K562 (cell line): Measurements from ENCODE around the gene DET1. TPM values are rescaled to one million over a fixed set of nuclear protein-coding genes. Genes with fewer than 3 reads are reported as not detected.
A peak's percentile ranks its signal among the peaks of the same experiment; 100 is the strongest.

Experiments used
- ATAC-seq: fragments of 200-7000 bp; cut with Tn5 transposase; 3 replicates; pipeline ENCODE4 v1.9.1; 2020; ENCODE audit warnings: moderate library complexity
- BruUV-seq: library from RNA; stranded (reverse); fragments of 400-500 nt; replicated peaks from 2 replicates; lab custom pipeline; 2021; lab: Mats Ljungman, UMichigan
- CTCF ChIA-PET: fragments of 300-600 bp; formaldehyde crosslinking; extraction: SDS; loops from one replicate; lab custom pipeline; 2021; ENCODE audit warnings: low intra/inter-chr PET ratio; lab: Yijun Ruan, JAX
- POLR2A ChIA-PET: fragments of 300-600, 350-650 bp; sonication (Branson Sonifier 250); formaldehyde crosslinking; extraction: SDS; loops from one replicate; lab custom pipeline; 2021; ENCODE audit warnings: antibody characterized with exemption, inconsistent platforms; lab: Yijun Ruan, JAX
- DNase-seq, 4 experiments: peaks; one replicate each; pipeline versions ENCODE4 v3.0.0 to v3.0.0-alpha.2; 2011 to 2018; ENCODE audit warnings: low spot score in 3 of 4, mixed read lengths in 3 of 4; ENCODE audit errors: extremely low read depth in 1 of 4
- FAIRE-seq: peaks from 2 replicates; lab custom pipeline; 2011; peaks lifted over from hg19 to GRCh38; lab: Jason Lieb, UNC
- H2AFZ ChIP-seq: 2 replicates; pipeline ENCODE4 v1.6.0; 2011; ENCODE audit warnings: low read depth, low read length, control low read depth, inconsistent platforms
- H3K27ac ChIP-seq: fragments of 200-600 bp; 3 replicates; pipeline ENCODE4 v1.8.0; 2011; ENCODE audit warnings: low read depth, mild to moderate bottlenecking, control low read depth, inconsistent platforms, low read length, moderate library complexity, mixed read lengths; ENCODE audit errors: extremely low read depth
- H3K27me3 ChIP-seq, 2 experiments: fragments of 300-600 bp in 1 of 2; 2 replicates in 1 of 2; 3 replicates in 1 of 2; pipeline versions ENCODE4 v1.6.0 to v1.8.0; 2011; ENCODE audit warnings: inconsistent platforms in 2 of 2, low read length in 2 of 2, mild to moderate bottlenecking in 1 of 2, mixed read lengths in 1 of 2, moderate library complexity in 1 of 2; ENCODE audit not compliant: control insufficient read depth in 2 of 2, insufficient read depth in 2 of 2
- H3K36me3 ChIP-seq: fragments of 300-600 bp; 3 replicates; pipeline ENCODE4 v1.8.0; 2011; ENCODE audit warnings: mild to moderate bottlenecking, low read length, inconsistent platforms; ENCODE audit not compliant: control insufficient read depth, insufficient read depth
- H3K4me1 ChIP-seq, 2 experiments: fragments of 200-600 bp in 1 of 2; replicated peaks in 1 of 2; 2 replicates in 1 of 2; 3 replicates in 1 of 2; pipeline versions ENCODE4 v1.5.1 to v1.8.0; 2011; ENCODE audit warnings: inconsistent platforms in 2 of 2, low read length in 2 of 2, mild to moderate bottlenecking in 1 of 2, mixed read lengths in 1 of 2, moderate library complexity in 1 of 2; ENCODE audit not compliant: control insufficient read depth in 2 of 2, insufficient read depth in 2 of 2
- H3K4me2 ChIP-seq: 2 replicates; pipeline ENCODE4 v1.6.1; 2011; ENCODE audit warnings: low read length, control low read depth, inconsistent platforms, mixed read lengths; ENCODE audit not compliant: insufficient read depth
- H3K4me3 ChIP-seq: fragments of 200-600 bp; sonication (generic), shearing (Covaris generic); 2 replicates; pipeline ENCODE4 v1.5.1; 2016; ENCODE audit warnings: control low read depth, inconsistent platforms
- H3K79me2 ChIP-seq: fragments of 200-600 bp; 3 replicates; pipeline ENCODE4 v1.8.0; 2011; ENCODE audit warnings: low read length, inconsistent platforms; ENCODE audit not compliant: control insufficient read depth, insufficient read depth
- H3K9ac ChIP-seq, 2 experiments: 2 replicates each; pipeline versions ENCODE4 v1.6.0 to v1.6.1; 2011; ENCODE audit warnings: low read depth in 2 of 2, low read length in 2 of 2, control low read depth in 1 of 2, inconsistent platforms in 1 of 2, mild to moderate bottlenecking in 1 of 2, mixed read lengths in 1 of 2; ENCODE audit not compliant: insufficient read depth in 1 of 2
- H3K9me1 ChIP-seq: one replicate; pipeline ENCODE4 v1.6.0; 2011; ENCODE audit warnings: inconsistent platforms, mild to moderate bottlenecking, low read length, moderate library complexity; ENCODE audit not compliant: control insufficient read depth, insufficient read depth
- H3K9me3 ChIP-seq: replicated peaks from 2 replicates; pipeline ENCODE4 v1.5.1; 2011; ENCODE audit warnings: low read depth, low read length, inconsistent platforms; ENCODE audit not compliant: control insufficient read depth, insufficient read depth
- H4K20me1 ChIP-seq: replicated peaks from 2 replicates; pipeline ENCODE4 v1.6.1; 2011; ENCODE audit warnings: low read length, inconsistent platforms, mixed read lengths; ENCODE audit not compliant: control insufficient read depth, insufficient read depth
- ATF4 ChIP-seq: fragments of 450-650 bp; formaldehyde crosslinking; IDR thresholded peaks from 2 replicates; pipeline ENCODE4 v1.4.0; 2022; ENCODE audit warnings: mild to moderate bottlenecking, moderate library complexity
- CBFA2T3 ChIP-seq: fragments of 450-650 bp; IDR thresholded peaks from 2 replicates; pipeline ENCODE4 v1.6.1; 2017
- DDX20 ChIP-seq: fragments of 450-650 bp; IDR thresholded peaks from 2 replicates; pipeline ENCODE4 v1.6.1; 2016; ENCODE audit warnings: missing genetic modification characterization, low read depth, mild to moderate bottlenecking, missing compliant biosample characterization, moderate library complexity
- DLX4 ChIP-seq: fragments of 250-450 bp; sonication (Bioruptor Pico); IDR thresholded peaks from 2 replicates; pipeline ENCODE4 v1.6.1; 2021; ENCODE audit warnings: mild to moderate bottlenecking
- ILF3 ChIP-seq: fragments of 450-650 bp; IDR thresholded peaks from 2 replicates; pipeline ENCODE4 v1.6.1; 2018; ENCODE audit warnings: antibody characterized with exemption, mild to moderate bottlenecking, moderate library complexity, borderline replicate concordance
- JUN ChIP-seq, 2 experiments: sonication (generic) in 1 of 2; formaldehyde crosslinking in 1 of 2; IDR thresholded peaks; 2 replicates each; pipeline versions ENCODE4 v1.6.1 to v1.8.0; 2012 to 2022; ENCODE audit warnings: borderline replicate concordance in 2 of 2, mild to moderate bottlenecking in 2 of 2, improper control_type of control experiment in 1 of 2, low read depth in 1 of 2, low read length in 1 of 2, missing genetic modification reagents in 1 of 2
- L3MBTL2 ChIP-seq: fragments of 450-650 bp; IDR thresholded peaks from 2 replicates; pipeline ENCODE4 v1.6.1; 2016; ENCODE audit warnings: mild to moderate bottlenecking, moderate library complexity
- MBD2 ChIP-seq: sonication (generic); IDR thresholded peaks from 2 replicates; pipeline ENCODE4 v1.6.1; 2016; ENCODE audit warnings: low read depth, borderline replicate concordance
- MEF2D ChIP-seq: conservative IDR thresholded peaks from 2 replicates; pipeline ENCODE4 v1.6.1; 2016; ENCODE audit warnings: low read depth, missing genetic modification characterization, missing compliant biosample characterization
- NFXL1 ChIP-seq: fragments of 450-650 bp; formaldehyde crosslinking; IDR thresholded peaks from 2 replicates; pipeline ENCODE4 v1.4.0; 2021; ENCODE audit warnings: mild to moderate bottlenecking
- NKRF ChIP-seq: fragments of 450-650 bp; IDR thresholded peaks from 2 replicates; pipeline ENCODE4 v1.6.1; 2016; ENCODE audit warnings: borderline replicate concordance
- PHB ChIP-seq: fragments of 250-450 bp; sonication (Bioruptor Pico); IDR thresholded peaks from 2 replicates; pipeline ENCODE4 v1.5.0; 2021
- PML ChIP-seq: IDR thresholded peaks from 2 replicates; pipeline ENCODE4 v1.6.1; 2012; ENCODE audit warnings: low read length, inconsistent platforms
- PRPF4 ChIP-seq: fragments of 200-400 bp; formaldehyde crosslinking; IDR thresholded peaks from one replicate; pipeline ENCODE4 v1.6.1; 2017; ENCODE audit warnings: low read length, low read depth, mild to moderate bottlenecking; ENCODE audit not compliant: insufficient read depth, poor library complexity, severe bottlenecking
- STAT5A ChIP-seq: IDR thresholded peaks from 2 replicates; pipeline ENCODE4 v1.6.1; 2012; ENCODE audit warnings: low read length, inconsistent platforms, borderline replicate concordance
- TCF7L2 ChIP-seq: fragments of 150-350 bp; IDR thresholded peaks from 2 replicates; pipeline ENCODE4 v1.6.1; 2016; ENCODE audit warnings: low read depth, mild to moderate bottlenecking, low read length, moderate library complexity
- ZFP36 ChIP-seq: fragments of 150-350 bp; IDR thresholded peaks from 2 replicates; pipeline ENCODE4 v1.6.1; 2018; ENCODE audit warnings: low read length, low read depth; ENCODE audit not compliant: partially characterized antibody
- ZNF263 ChIP-seq: sonication (generic); formaldehyde crosslinking; IDR thresholded peaks from 2 replicates; pipeline ENCODE4 v1.8.0; 2022; ENCODE audit warnings: mild to moderate bottlenecking, missing genetic modification reagents, borderline replicate concordance
- ZNF507 ChIP-seq: conservative IDR thresholded peaks from 2 replicates; pipeline ENCODE4 v1.6.1; 2017; ENCODE audit warnings: missing genetic modification characterization, missing compliant biosample characterization
- ZNF699 ChIP-seq: fragments of 250-450 bp; sonication (Bioruptor Pico); IDR thresholded peaks from 2 replicates; pipeline ENCODE4 v1.8.0; 2021; ENCODE audit warnings: mild to moderate bottlenecking, moderate library complexity; ENCODE audit not compliant: insufficient replicate concordance
- ZNF717 ChIP-seq: fragments of 250-450 bp; sonication (Bioruptor Pico); IDR thresholded peaks from 2 replicates; pipeline ENCODE4 v1.5.0; 2021
- ZNF766 ChIP-seq: fragments of 200-800 bp; sonication (Bioruptor generic); conservative IDR thresholded peaks from 2 replicates; pipeline ENCODE4 v1.6.1; 2016; ENCODE audit warnings: missing genetic modification characterization, missing compliant biosample characterization
- WGBS: fragments of 100-300 bp; shearing (Covaris generic); methylation state at CpG from one replicate; pipeline ENCODE4 v1.1.6; 2016; ENCODE audit warnings: low coverage, mixed read lengths; ENCODE audit not compliant: insufficient coverage; ENCODE audit errors: missing lambda C conversion rate; 5-methylcytosine and 5-hydroxymethylcytosine counted together
- in situ Hi-C: fragments of 300-500 bp; cut with MboI; formaldehyde crosslinking; loops from 4 replicates; pipeline ENCODE4 v1.15.0; 2018; ENCODE audit warnings: inconsistent platforms, mixed read lengths
- intact Hi-C: fragments of 100-400 bp; cut with micrococcal nuclease; formaldehyde crosslinking; loops from 2 replicates; pipeline ENCODE4 v1.14.2; 2022
- polyA plus RNA-seq, 8 experiments: library from polyadenylated mRNA; depleted of rRNA in 4 of 8; stranded (reverse) in 5 of 8; unstranded in 3 of 8; fragments of >200 nt; fragmentation: Nextera tagmentation in 2 of 8; fragmentation: Illumina TruSeq in 1 of 8; extraction: Ambion mirVana in 2 of 8; extraction: Trizol in 1 of 8; gene quantifications; 2 replicates each; pipeline versions ENCODE4 v1.2.1 to v1.2.3, GENCODE V29; 2011 to 2014; ENCODE audit warnings: inconsistent platforms in 1 of 8, missing spikeins in 1 of 8
- total RNA-seq, 7 experiments: library from RNA; depleted of rRNA in 6 of 7; stranded (reverse); fragments of >200 nt in 6 of 7; fragmentation: Illumina TruSeq in 2 of 7; extraction: Trizol in 2 of 7; gene quantifications; 2 replicates each; pipeline versions ENCODE4 v1.2.1 to v1.2.3, GENCODE V29; 2011 to 2021; ENCODE audit warnings: low replicate concordance in 1 of 7

The DET1 gene
- total and polyA plus RNA-seq, 9 of the 15 experiments (the other 6 are each of a cell fraction or from before 2014, with no cell fraction given): 4.2 to 8.1 (median 6.0) TPM

- Histone ChIP-seq H3K4me3 (peak overlapping the region; percentile 12; the same call in 1 of the 2 replicates), H3K9ac (peak overlapping the region; percentile 58 to 88; a peak in 3 of 4 replicates), H3K9me1 (no peaks in the 10 kb centered on the region), H3K9me3 (no peaks in the 10 kb centered on the region), H4K20me1 (no peaks in the 10 kb centered on the region), H3K27ac (peak overlapping the region; percentile 90), H3K79me2 (peaks cover 40% of the 10 kb centered on the region; the same call in 2 of the 3 replicates), H3K36me3 (no peaks in the 10 kb centered on the region), H3K4me2 (peak overlapping the region; percentile 80), H3K27me3 (no peaks in the 10 kb centered on the region), H2AFZ (peak overlapping the region; percentile 72), H3K4me1 (peaks cover 17 to 57% of the 10 kb centered on the region in 2 experiments)
- peak; percentile 68 for FAIRE-seq
- peak; percentile 38 for ATAC-seq
- 1% methylated on average over 8 of the region's 8 CpGs for WGBS
- no TSS peak for BruUV-seq
- in situ Hi-C loops (no loop called here), intact Hi-C loops (no loop called here)
- POLR2A ChIA-PET: no interaction called here
- CTCF ChIA-PET: no interaction called here
- DNase-seq: peak; percentile 30 to 87 (median 48)
- TF ChIP-seq ZNF766 (CRISPR knock-in tag): peak; percentile 92
- TF ChIP-seq PML: peak; percentile 51; the same call in 1 of the 2 replicates
- TF ChIP-seq TCF7L2: no peak
- TF ChIP-seq STAT5A: no peak
- TF ChIP-seq CBFA2T3: peak; percentile 59
- no peak for TF ChIP-seq NKRF
- no peak for TF ChIP-seq ZNF507 (tag)
- no peak for TF ChIP-seq ILF3
- TF ChIP-seq MBD2: no peak
- TF ChIP-seq DDX20 (tag): no peak
- TF ChIP-seq JUN (IDR thresholded peaks at IDR 0.05; ENCODE audit: borderline replicate concordance, low read depth, low read length): peak; percentile 73
- TF ChIP-seq JUN (CRISPR knock-in tag; IDR thresholded peaks at IDR 0.05; ENCODE audit: borderline replicate concordance): no peak
- no peak for TF ChIP-seq NFXL1
- TF ChIP-seq DLX4 (CRISPR knock-in tag): no peak
- TF ChIP-seq ATF4: no peak
- TF ChIP-seq MEF2D (tag): peak; percentile 75
- no peak for TF ChIP-seq ZFP36
- TF ChIP-seq PHB (CRISPR knock-in tag): no peak
- no peak for TF ChIP-seq ZNF699 (CRISPR knock-in tag)
- no peak for TF ChIP-seq PRPF4
- no peak for TF ChIP-seq ZNF717 (CRISPR knock-in tag)
- peak; percentile 31; the same call in 1 of the 2 replicates for TF ChIP-seq L3MBTL2
- no peak for TF ChIP-seq ZNF263 (CRISPR knock-in tag)
These were observed 4.1 kb downstream of the DET1 start for GRCh38 chr15:88542342-88542733.
